Hepatocyte (in vitro differentiated cells): ENCODE data around the gene GPR18.

Experiments
- CTCF ChIP-seq: fragments of 200-600 bp; sonication (generic); IDR thresholded peaks from 2 replicates; pipeline ENCODE4 v1.5.1; 2016; ENCODE audit warnings: antibody characterized with exemption, mild to moderate bottlenecking; ENCODE audit not compliant: poor library complexity
- EZH2phosphoT487 ChIP-seq: fragments of 200-600 bp; sonication (generic); IDR thresholded peaks from one replicate; pipeline ENCODE4 v1.6.1; 2018; ENCODE audit warnings: antibody characterized with exemption, mild to moderate bottlenecking, low read depth, moderate library complexity; ENCODE audit not compliant: unreplicated experiment, severe bottlenecking

DNA sequence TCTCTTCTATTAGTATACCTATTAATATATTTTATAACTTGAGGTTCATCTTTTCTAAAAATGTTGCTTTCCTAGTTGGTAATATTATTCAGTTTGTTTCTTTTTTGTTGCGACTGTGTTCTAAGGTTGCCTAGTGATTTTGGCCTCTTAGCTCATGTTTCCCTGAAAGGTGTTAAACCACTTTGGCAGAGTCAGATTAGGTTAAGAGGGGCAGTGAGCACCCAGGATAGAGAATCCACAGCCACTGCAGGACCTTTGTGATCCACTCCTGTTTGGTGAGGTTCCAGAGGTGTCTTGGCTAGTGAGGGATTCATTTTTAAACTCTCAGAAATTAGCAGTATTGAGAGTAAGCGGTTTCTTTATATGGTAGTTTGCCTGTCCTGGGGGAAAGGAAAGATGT is 14.9 kb upstream of the GPR18 start:
- TF ChIP-seq CTCF (no peak), EZH2phosphoT487 (no peak)
